Liver (tissue), 9 donors: ENCODE data around the gene AKR1D1. TPM values are rescaled to one million over a fixed set of nuclear protein-coding genes. Genes with fewer than 3 reads are reported as not detected.
A peak's percentile ranks its signal among the peaks of the same experiment; 100 is the strongest.

ENCODE experiments used
- DNase-seq: peaks from one replicate; pipeline ENCODE4 v3.0.0-alpha.2; 2017; ENCODE audit warnings: low spot score
- H3K27ac ChIP-seq, 2 donors: one replicate each; pipeline ENCODE4 v1.7.0; 2013; ENCODE audit warnings: inconsistent platforms in 2 of 2, low read length in 2 of 2, control low read depth in 1 of 2, low read depth in 1 of 2, mild to moderate bottlenecking in 1 of 2
- H3K27me3 ChIP-seq, 4 donors: one replicate each; pipeline versions ENCODE4 v1.6.1 to v1.7.0; 2013; ENCODE audit warnings: low read length in 3 of 4, inconsistent platforms in 1 of 4, mild to moderate bottlenecking in 1 of 4, moderate library complexity in 1 of 4; ENCODE audit not compliant: control insufficient read depth in 4 of 4, insufficient read depth in 4 of 4
- H3K36me3 ChIP-seq, 4 donors: one replicate each; pipeline versions ENCODE4 v1.6.1 to v1.7.0; 2013; ENCODE audit warnings: low read length in 3 of 4, mild to moderate bottlenecking in 3 of 4, low read depth in 1 of 4, moderate library complexity in 1 of 4; ENCODE audit not compliant: control insufficient read depth in 4 of 4, insufficient read depth in 3 of 4
- H3K4me1 ChIP-seq, 4 donors: one replicate each; pipeline versions ENCODE4 v1.6.1 to v1.7.0; 2013; ENCODE audit warnings: low read length in 3 of 4, mild to moderate bottlenecking in 3 of 4, moderate library complexity in 1 of 4; ENCODE audit not compliant: control insufficient read depth in 4 of 4, insufficient read depth in 4 of 4
- H3K4me3 ChIP-seq, 3 donors: one replicate each; pipeline versions ENCODE4 v1.6.1 to v1.7.0; 2013; ENCODE audit warnings: low read length in 3 of 3, control low read depth in 1 of 3, low read depth in 1 of 3, mild to moderate bottlenecking in 1 of 3
- H3K9ac ChIP-seq, 2 donors: one replicate each; pipeline ENCODE4 v1.7.0; 2013; ENCODE audit warnings: low read length in 2 of 2, mild to moderate bottlenecking in 2 of 2, moderate library complexity in 2 of 2, control low read depth in 1 of 2, low read depth in 1 of 2
- H3K9me3 ChIP-seq, 4 donors: one replicate each; pipeline versions ENCODE4 v1.6.1 to v1.7.0; 2013; ENCODE audit warnings: low read length in 3 of 4; ENCODE audit not compliant: control insufficient read depth in 4 of 4
- ATF3 ChIP-seq: IDR thresholded peaks from 2 replicates; pipeline ENCODE4 v1.6.1; 2016; ENCODE audit warnings: antibody characterized with exemption
- CTCF ChIP-seq: fragments of 150-350 bp; IDR thresholded peaks from 2 replicates; pipeline ENCODE4 v1.5.1; 2017; ENCODE audit warnings: improper control_type of control experiment, low read depth, low read length; ENCODE audit not compliant: missing input control
- EGR1 ChIP-seq, 2 donors: IDR thresholded peaks; 2 replicates each; pipeline ENCODE4 v1.6.1; 2016 to 2018; ENCODE audit warnings: antibody characterized with exemption in 2 of 2, low read depth in 2 of 2
- FOXA1 ChIP-seq: IDR thresholded peaks from 2 replicates; pipeline ENCODE4 v1.6.1; 2016; ENCODE audit warnings: antibody characterized with exemption
- FOXA2 ChIP-seq: IDR thresholded peaks from 2 replicates; pipeline ENCODE4 v1.6.1; 2016; ENCODE audit warnings: antibody characterized with exemption
- GABPA ChIP-seq, 2 donors: IDR thresholded peaks in 1 of 2; conservative IDR thresholded peaks in 1 of 2; 2 replicates each; pipeline ENCODE4 v1.6.1; 2016; ENCODE audit warnings: antibody characterized with exemption in 2 of 2, mild to moderate bottlenecking in 1 of 2, moderate library complexity in 1 of 2
- HNF4A ChIP-seq, 2 donors: conservative IDR thresholded peaks; 2 replicates each; pipeline ENCODE4 v1.6.1; 2016; ENCODE audit warnings: antibody characterized with exemption in 2 of 2, mild to moderate bottlenecking in 2 of 2
- HNF4G ChIP-seq: IDR thresholded peaks from 2 replicates; pipeline ENCODE4 v1.6.1; 2016; ENCODE audit warnings: antibody characterized with exemption
- JUND ChIP-seq, 2 donors: IDR thresholded peaks; 2 replicates each; pipeline ENCODE4 v1.6.1; 2016; ENCODE audit warnings: antibody characterized with exemption in 2 of 2
- MAX ChIP-seq: IDR thresholded peaks from 2 replicates; pipeline ENCODE4 v1.6.1; 2016; ENCODE audit warnings: antibody characterized with exemption
- NR2F2 ChIP-seq: IDR thresholded peaks from 2 replicates; pipeline ENCODE4 v1.6.1; 2016; ENCODE audit warnings: antibody characterized with exemption
- RAD21 ChIP-seq, 2 donors: IDR thresholded peaks; 2 replicates each; pipeline ENCODE4 v1.6.1; 2016; ENCODE audit warnings: antibody characterized with exemption in 2 of 2, mild to moderate bottlenecking in 2 of 2
- REST ChIP-seq: IDR thresholded peaks from 2 replicates; pipeline ENCODE4 v1.6.1; 2016; ENCODE audit warnings: antibody characterized with exemption, mild to moderate bottlenecking
- RXRA ChIP-seq, 2 donors: IDR thresholded peaks; 2 replicates each; pipeline ENCODE4 v1.6.1; 2017 to 2018; ENCODE audit warnings: antibody characterized with exemption in 2 of 2, mild to moderate bottlenecking in 1 of 2
- SP1 ChIP-seq: IDR thresholded peaks from 2 replicates; pipeline ENCODE4 v1.6.1; 2018; ENCODE audit warnings: antibody characterized with exemption, mild to moderate bottlenecking
- TAF1 ChIP-seq: conservative IDR thresholded peaks from 2 replicates; pipeline ENCODE4 v1.6.1; 2016; ENCODE audit warnings: antibody characterized with exemption, mild to moderate bottlenecking
- YY1 ChIP-seq: IDR thresholded peaks from 2 replicates; pipeline ENCODE4 v1.6.1; 2016; ENCODE audit warnings: antibody characterized with exemption, mild to moderate bottlenecking
- ZBTB33 ChIP-seq: IDR thresholded peaks from 2 replicates; pipeline ENCODE4 v1.6.1; 2016; ENCODE audit warnings: antibody characterized with exemption
- WGBS: extraction: QIAGEN DNeasy Blood & Tissue Kit; methylation state at CpG from one replicate; pipeline ENCODE4 v1.1.7; 2013; 5-methylcytosine and 5-hydroxymethylcytosine counted together
- polyA plus RNA-seq, 2 donors: library from polyadenylated mRNA; stranded (reverse) in 1 of 2; unstranded in 1 of 2; fragments of 200-250 nt in 1 of 2; fragments of >200 nt in 1 of 2; fragmentation: Nextera tagmentation in 1 of 2; extraction: Ambion mirVana in 1 of 2; gene quantifications; one replicate each; pipeline versions ENCODE4 v1.2.1 to v1.2.3, GENCODE V29; 2013 to 2015
- total RNA-seq, 2 donors: library from RNA; depleted of rRNA; stranded (reverse); fragments of >200 nt; gene quantifications; one replicate each; pipeline ENCODE4 v1.2.3, GENCODE V29; 2014
- donor health status: healthy.
- donor health status: healthy.
- donor health status: healthy.
- donor health status: healthy.
- donor health status: healthy.

The AKR1D1 gene
- total and polyA plus RNA-seq, 4 donors = 18.6 to 93.9 (median 31.9) TPM

- WGBS = 63% methylated on average over 3 of the region's 3 CpGs
- H3K27me3 ChIP-seq = no peaks in the 10 kb centered on the region
Measured at GRCh38 chr7:138083859-138084258, 7.6 kb downstream of the AKR1D1 start.

More at GRCh38 chr7:138083859-138084258, 7.6 kb downstream of the AKR1D1 start:
- H3K36me3 ChIP-seq = peaks cover 0 to 13% (median 0%) of the 10 kb centered on the region in 4 donors
- H3K4me1 ChIP-seq = peaks cover under 1 to 57% (median 34%) of the 10 kb centered on the region in 4 donors
- TF ChIP-seq GABPA (IDR thresholded peaks at IDR 0.05 in 1 of 2, conservative IDR thresholded peaks at IDR 0.05 in 1 of 2) (no peak), RXRA (IDR thresholded peaks at IDR 0.05) (no peak), HNF4G (no peak), ZBTB33 (no peak), CTCF (no peak), SP1 (no peak), TAF1 (no peak), ATF3 (no peak), EGR1 (IDR thresholded peaks at IDR 0.05; ENCODE audit: low read depth in 2 of 2) (no peak), MAX (no peak), FOXA1 (no peak), HNF4A (conservative IDR thresholded peaks at IDR 0.05) (no peak), FOXA2 (no peak), NR2F2 (no peak), YY1 (no peak), REST (no peak), RAD21 (IDR thresholded peaks at IDR 0.05) (no peak), JUND (IDR thresholded peaks at IDR 0.05) (no peak)
- H3K9me3 ChIP-seq = no peaks in the 10 kb centered on the region
- H3K27ac ChIP-seq = peak overlapping the region in 1 of 2 donors; percentile 37
- no peak overlapping the region for H3K9ac ChIP-seq
- no peak overlapping the region for H3K4me3 ChIP-seq
- no peak for DNase-seq
